Mesothelial cell of epicardium (in vitro differentiated cells): ENCODE results near the gene ANK3. TPM values are rescaled to one million over a fixed set of nuclear protein-coding genes. Genes with fewer than 3 reads are reported as not detected.
A peak's percentile ranks its signal among the peaks of the same experiment; 100 is the strongest.

ENCODE experiments used
- DNase-seq, 2 experiments: peaks; one replicate each; pipeline ENCODE4 v3.0.0; 2021; ENCODE audit warnings: low spot score in 2 of 2; ENCODE audit not compliant: unreplicated experiment in 2 of 2
- H3K27ac Mint-ChIP-seq: 2 replicates; pipeline ENCODE4 v1.8.0; 2021; ENCODE audit warnings: mixed read lengths
- H3K27me3 Mint-ChIP-seq: 2 replicates; pipeline ENCODE4 v1.8.0; 2021; ENCODE audit warnings: low read depth, mixed read lengths
- H3K36me3 Mint-ChIP-seq: 2 replicates; pipeline ENCODE4 v1.8.0; 2021; ENCODE audit warnings: mixed read lengths
- H3K4me1 Mint-ChIP-seq: 2 replicates; pipeline ENCODE4 v1.8.0; 2021; ENCODE audit warnings: mixed read lengths
- H3K4me3 Mint-ChIP-seq: 2 replicates; pipeline ENCODE4 v1.8.0; 2021; ENCODE audit warnings: mild to moderate bottlenecking, moderate library complexity, mixed read lengths
- H3K9me3 Mint-ChIP-seq: 2 replicates; pipeline ENCODE4 v1.8.0; 2021; ENCODE audit warnings: mixed read lengths
- CTCF ChIP-seq: fragments of 200-600 bp; sonication (generic); IDR thresholded peaks from one replicate; pipeline ENCODE4 v1.5.0; 2021; ENCODE audit warnings: antibody characterized with exemption; ENCODE audit not compliant: unreplicated experiment
- total RNA-seq: library from RNA; stranded (reverse); gene quantifications from 3 replicates; pipeline ENCODE4 v1.2.1, GENCODE V29; 2021

ANK3 gene
- total RNA-seq, 1 donor from 2014 or later, result 242 TPM

DNA sequence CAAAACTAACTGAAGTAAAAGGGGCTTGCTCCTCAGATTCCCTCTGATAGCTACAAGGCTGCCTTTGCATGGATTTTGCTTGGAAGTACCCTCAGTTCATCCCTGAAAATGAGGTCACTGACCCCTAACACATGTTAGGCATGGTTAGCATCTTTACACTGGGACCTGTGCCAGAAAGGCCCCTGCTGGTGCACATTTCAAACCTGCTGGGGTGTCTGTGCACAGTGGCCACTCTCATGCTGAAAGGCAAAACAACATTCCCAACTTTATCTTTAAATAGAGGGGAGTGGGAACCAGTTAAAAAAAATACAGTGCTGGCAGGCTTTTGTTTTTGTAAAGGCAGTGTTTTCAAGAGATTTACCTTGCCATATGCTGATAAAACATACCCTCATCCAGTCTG, 99.1 kb downstream of the ANK3 start:
- no peak for DNase-seq
- no peak for TF ChIP-seq CTCF
- no peaks in the 10 kb centered on the region for H3K27me3 Mint-ChIP-seq
- peaks cover 80% of the 10 kb centered on the region for H3K4me1 Mint-ChIP-seq
- H3K36me3 Mint-ChIP-seq, result no peaks in the 10 kb centered on the region
- H3K4me3 Mint-ChIP-seq, result no peak overlapping the region
- peak overlapping the region; percentile 95 for H3K27ac Mint-ChIP-seq
- no peaks in the 10 kb centered on the region for H3K9me3 Mint-ChIP-seq

- Mint-ChIP-seq H3K27me3 (no peaks in the 10 kb centered on the region), H3K4me3 (no peak overlapping the region), H3K36me3 (no peaks in the 10 kb centered on the region), H3K4me1 (peaks cover 80% of the 10 kb centered on the region), H3K27ac (peak overlapping the region; percentile 95), H3K9me3 (no peaks in the 10 kb centered on the region)
- no peak for TF ChIP-seq CTCF
- DNase-seq, result no peak
Observed at GRCh38 chr10:60289800-60290199, 99.9 kb downstream of the ANK3 start.

- H3K36me3 Mint-ChIP-seq, result no peaks in the 10 kb centered on the region
- no peak for DNase-seq
- H3K27ac Mint-ChIP-seq, result peak overlapping the region; percentile 84
- no peak for TF ChIP-seq CTCF
- no peak overlapping the region for H3K4me3 Mint-ChIP-seq
- no peaks in the 10 kb centered on the region for H3K9me3 Mint-ChIP-seq
- H3K4me1 Mint-ChIP-seq, result peaks cover 67% of the 10 kb centered on the region
- H3K27me3 Mint-ChIP-seq, result no peaks in the 10 kb centered on the region
Observed at GRCh38 chr10:60288256-60288655, 101.4 kb downstream of the ANK3 start.

- DNase-seq, result no peak
- H3K36me3 Mint-ChIP-seq, result no peaks in the 10 kb centered on the region
- H3K27me3 Mint-ChIP-seq, result no peaks in the 10 kb centered on the region
- H3K4me3 Mint-ChIP-seq, result no peak overlapping the region
- H3K4me1 Mint-ChIP-seq, result peaks cover 64% of the 10 kb centered on the region
- no peak for TF ChIP-seq CTCF
- no peaks in the 10 kb centered on the region for H3K9me3 Mint-ChIP-seq
- H3K27ac Mint-ChIP-seq, result peak overlapping the region; percentile 84
Observed at GRCh38 chr10:60286559-60286958, 103.1 kb downstream of the ANK3 start.

- no peak for TF ChIP-seq CTCF
- Mint-ChIP-seq H3K36me3 (peaks cover 7% of the 10 kb centered on the region), H3K4me1 (peaks cover 50% of the 10 kb centered on the region), H3K4me3 (no peak overlapping the region), H3K27ac (no peak overlapping the region), H3K9me3 (no peaks in the 10 kb centered on the region), H3K27me3 (no peaks in the 10 kb centered on the region)
- no peak for DNase-seq
Observed at GRCh38 chr10:60283397-60283796, 106.3 kb downstream of the ANK3 start.

DNA sequence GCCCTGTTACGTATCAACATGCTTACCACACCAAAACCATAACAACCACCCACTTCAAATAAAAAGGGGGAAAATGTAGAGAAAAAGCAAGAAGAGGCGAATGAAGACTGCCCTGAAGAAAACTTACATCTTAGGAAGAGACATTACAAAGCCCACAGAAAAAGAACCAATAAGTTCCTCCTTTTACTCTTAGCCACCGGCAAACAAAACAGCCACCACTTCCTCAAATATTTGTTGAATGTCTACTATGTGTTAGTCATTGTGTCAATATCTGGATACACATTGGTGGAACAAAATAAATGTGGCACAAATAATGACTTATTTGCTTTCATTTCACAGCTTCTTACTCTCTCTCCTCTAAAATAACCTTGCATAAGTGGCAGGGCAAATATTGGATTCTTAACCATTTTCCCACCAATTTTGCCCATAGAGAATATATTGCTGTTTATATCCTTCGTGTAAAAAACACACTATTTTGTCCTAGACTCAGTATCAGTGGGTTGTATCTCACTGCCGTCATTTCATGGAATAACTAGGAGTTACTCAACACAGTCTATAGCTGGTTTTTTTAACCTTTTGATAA, 106.8 kb downstream of the ANK3 start:
- Mint-ChIP-seq H3K9me3 (no peaks in the 10 kb centered on the region), H3K36me3 (peaks cover 8% of the 10 kb centered on the region), H3K27ac (peak overlapping the region; percentile 64), H3K27me3 (no peaks in the 10 kb centered on the region), H3K4me3 (no peak overlapping the region), H3K4me1 (peaks cover 45% of the 10 kb centered on the region)
- no peak for TF ChIP-seq CTCF
- DNase-seq, result no peak
